Mesenchymal stem cell (in vitro differentiated cells and primary cell): Measurements from ENCODE around the gene TIMM29.
A peak's percentile ranks its signal among the peaks of the same experiment; 100 is the strongest.

Source experiments
- DNase-seq: peaks from one replicate; pipeline ENCODE4 v3.0.0-alpha.2; 2013
- H2AFZ ChIP-seq: one replicate; pipeline ENCODE4 v1.6.1; 2013; ENCODE audit warnings: low read depth, mild to moderate bottlenecking, control low read depth, inconsistent platforms, low read length, moderate library complexity
- H2AK5ac ChIP-seq: 2 replicates; pipeline ENCODE4 v1.6.1; 2013; ENCODE audit warnings: low read length, moderate library complexity, mild to moderate bottlenecking, inconsistent platforms; ENCODE audit not compliant: severe bottlenecking
- H2BK120ac ChIP-seq: one replicate; pipeline ENCODE4 v1.6.1; 2013; ENCODE audit warnings: low read depth, mild to moderate bottlenecking, inconsistent platforms, low read length, moderate library complexity
- H2BK12ac ChIP-seq, 2 experiments: one replicate each; pipeline ENCODE4 v1.6.1; 2013; ENCODE audit warnings: inconsistent platforms in 2 of 2, low read length in 2 of 2, mild to moderate bottlenecking in 2 of 2, moderate library complexity in 2 of 2, control low read depth in 1 of 2
- H2BK15ac ChIP-seq: one replicate; pipeline ENCODE4 v1.6.1; 2013; ENCODE audit warnings: mild to moderate bottlenecking, low read depth, inconsistent platforms; ENCODE audit not compliant: poor library complexity, severe bottlenecking
- H2BK5ac ChIP-seq: 2 replicates; pipeline ENCODE4 v1.6.1; 2013; ENCODE audit warnings: low read depth, mild to moderate bottlenecking, low read length, control low read depth, inconsistent platforms; ENCODE audit not compliant: poor library complexity, severe bottlenecking
- H3K14ac ChIP-seq, 2 experiments: one replicate each; pipeline ENCODE4 v1.6.1; 2013; ENCODE audit warnings: inconsistent platforms in 2 of 2, low read length in 2 of 2, control low read depth in 1 of 2, mild to moderate bottlenecking in 1 of 2, moderate library complexity in 1 of 2
- H3K18ac ChIP-seq, 2 experiments: one replicate each; pipeline ENCODE4 v1.6.1; 2013; ENCODE audit warnings: inconsistent platforms in 2 of 2, low read length in 2 of 2, control low read depth in 1 of 2, low read depth in 1 of 2, mild to moderate bottlenecking in 1 of 2
- H3K23ac ChIP-seq, 2 experiments: one replicate each; pipeline ENCODE4 v1.6.1; 2013; ENCODE audit warnings: inconsistent platforms in 2 of 2, low read length in 2 of 2, mild to moderate bottlenecking in 2 of 2, moderate library complexity in 2 of 2, control low read depth in 1 of 2
- H3K27ac ChIP-seq: 2 replicates; pipeline ENCODE4 v1.5.1; 2013; ENCODE audit warnings: mild to moderate bottlenecking, moderate library complexity, low read length, control low read depth, inconsistent platforms; ENCODE audit not compliant: poor library complexity, severe bottlenecking
- H3K27me3 ChIP-seq, 2 experiments: 2 replicates each; pipeline versions ENCODE4 v1.6.1 to v1.7.0; 2013; ENCODE audit warnings: low read length in 2 of 2, mild to moderate bottlenecking in 2 of 2, moderate library complexity in 2 of 2, control low read depth in 1 of 2, inconsistent platforms in 1 of 2; ENCODE audit not compliant: control insufficient read depth in 1 of 2, insufficient read depth in 1 of 2
- H3K36me3 ChIP-seq, 2 experiments: 2 replicates each; pipeline versions ENCODE4 v1.6.1 to v1.7.0; 2013; ENCODE audit warnings: low read length in 2 of 2, control low read depth in 1 of 2, inconsistent platforms in 1 of 2, low read depth in 1 of 2, mild to moderate bottlenecking in 1 of 2; ENCODE audit not compliant: insufficient read depth in 2 of 2, control insufficient read depth in 1 of 2
- H3K4ac ChIP-seq, 2 experiments: one replicate each; pipeline ENCODE4 v1.6.1; 2013; ENCODE audit warnings: inconsistent platforms in 2 of 2, low read length in 2 of 2, mild to moderate bottlenecking in 2 of 2, moderate library complexity in 2 of 2, control low read depth in 1 of 2, low read depth in 1 of 2
- H3K4me1 ChIP-seq: 2 replicates; pipeline ENCODE4 v1.6.1; 2013; ENCODE audit warnings: low read depth, low read length, control low read depth; ENCODE audit not compliant: control insufficient read depth, insufficient read depth
- H3K4me2 ChIP-seq: 2 replicates; pipeline ENCODE4 v1.6.1; 2013; ENCODE audit warnings: low read length, mild to moderate bottlenecking, inconsistent platforms; ENCODE audit not compliant: poor library complexity, severe bottlenecking
- H3K4me3 ChIP-seq, 2 experiments: 2 replicates each; pipeline versions ENCODE4 v1.5.1 to v1.7.0; 2013; ENCODE audit warnings: low read length in 2 of 2, mild to moderate bottlenecking in 2 of 2, control low read depth in 1 of 2, low read depth in 1 of 2; ENCODE audit not compliant: insufficient read depth in 1 of 2
- H3K79me1 ChIP-seq: replicated peaks from 2 replicates; pipeline ENCODE4 v1.6.1; 2013; ENCODE audit warnings: mild to moderate bottlenecking, control low read depth, low read length, inconsistent platforms; ENCODE audit not compliant: poor library complexity, severe bottlenecking
- H3K9ac ChIP-seq: 2 replicates; pipeline ENCODE4 v1.7.0; 2013; ENCODE audit warnings: mild to moderate bottlenecking, low read length, moderate library complexity
- H3K9me3 ChIP-seq: 2 replicates; pipeline ENCODE4 v1.7.0; 2013; ENCODE audit warnings: mild to moderate bottlenecking, low read length; ENCODE audit not compliant: control insufficient read depth
- H4K8ac ChIP-seq: one replicate; pipeline ENCODE4 v1.6.1; 2013; ENCODE audit warnings: inconsistent platforms, mild to moderate bottlenecking, low read length, moderate library complexity
- H4K91ac ChIP-seq: one replicate; pipeline ENCODE4 v1.6.1; 2013; ENCODE audit warnings: mild to moderate bottlenecking, low read length, inconsistent platforms
- WGBS: methylation state at CpG from one replicate; pipeline ENCODE4 v1.1.7; 2013; ENCODE audit warnings: mixed read lengths; 5-methylcytosine and 5-hydroxymethylcytosine counted together

Gene TIMM29

DNA sequence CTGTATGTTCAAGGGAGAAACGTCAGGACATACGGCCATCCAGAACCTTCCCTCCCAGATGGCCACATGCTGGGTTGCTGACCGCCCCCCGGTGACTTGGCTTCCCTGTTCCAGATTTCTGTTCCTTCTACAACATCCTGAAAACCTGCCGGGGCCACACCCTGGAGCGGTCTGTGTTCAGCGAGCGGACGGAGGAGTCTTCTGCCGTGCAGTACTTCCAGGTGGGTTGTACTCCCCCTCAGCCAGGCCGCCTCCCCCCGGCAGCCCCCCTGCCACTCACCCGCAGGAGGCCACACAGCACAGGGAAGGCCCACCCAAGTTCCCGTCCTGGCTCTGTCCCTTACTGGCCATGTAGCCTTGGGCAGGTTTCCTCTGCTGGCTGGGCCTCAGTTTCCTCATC is 20.7 kb upstream of the TIMM29 start:
- Histone ChIP-seq H3K4me1 (peaks cover 19% of the 10 kb centered on the region), H3K27ac (no peak overlapping the region), H3K9me3 (no peaks in the 10 kb centered on the region), H4K91ac (no peak overlapping the region), H3K4ac (no peak overlapping the region), H4K8ac (no peak overlapping the region), H2BK15ac (no peak overlapping the region), H3K4me3 (no peak overlapping the region), H2BK120ac (no peak overlapping the region), H3K9ac (no peak overlapping the region), H3K79me1 (peaks cover 29% of the 10 kb centered on the region), H2AFZ (no peak overlapping the region), H2BK5ac (no peak overlapping the region), H3K14ac (no peak overlapping the region), H3K23ac (no peak overlapping the region), H3K18ac (no peak overlapping the region), H2BK12ac (no peak overlapping the region), H2AK5ac (no peak overlapping the region), H3K4me2 (no peak overlapping the region), H3K27me3 (no peaks in the 10 kb centered on the region), H3K36me3 (peaks cover 50 to 61% of the 10 kb centered on the region in 2 experiments)
- WGBS, result 96% methylated on average over 14 of the region's 14 CpGs
- DNase-seq, result no peak

GRCh38 chr19:10908380-10908960 is 20.1 kb upstream of the TIMM29 start:
- Histone ChIP-seq H3K79me1 (peaks cover 29% of the 10 kb centered on the region), H2BK120ac (no peak overlapping the region), H3K14ac (no peak overlapping the region), H3K27ac (no peak overlapping the region), H3K27me3 (no peaks in the 10 kb centered on the region), H2BK5ac (no peak overlapping the region), H3K18ac (no peak overlapping the region), H3K9ac (no peak overlapping the region), H4K91ac (no peak overlapping the region), H3K4me2 (no peak overlapping the region), H3K23ac (no peak overlapping the region), H3K36me3 (peaks cover 51 to 65% of the 10 kb centered on the region in 2 experiments), H4K8ac (no peak overlapping the region), H2BK12ac (no peak overlapping the region), H2AFZ (no peak overlapping the region), H3K9me3 (no peaks in the 10 kb centered on the region), H3K4ac (no peak overlapping the region), H3K4me3 (no peak overlapping the region), H2BK15ac (no peak overlapping the region), H2AK5ac (no peak overlapping the region), H3K4me1 (peaks cover 19% of the 10 kb centered on the region)
- DNase-seq, result no peak
- 99% methylated on average over 17 of the region's 17 CpGs for WGBS

- H2BK15ac ChIP-seq, result no peak overlapping the region
- no peak overlapping the region for H2AK5ac ChIP-seq
- H3K9ac ChIP-seq, result no peak overlapping the region
- no peak overlapping the region for H3K4me2 ChIP-seq
- no peak overlapping the region for H4K91ac ChIP-seq
- no peak for DNase-seq
- H3K9me3 ChIP-seq, result no peaks in the 10 kb centered on the region
- no peaks in the 10 kb centered on the region for H3K27me3 ChIP-seq
- H3K18ac ChIP-seq, result no peak overlapping the region
- H3K23ac ChIP-seq, result no peak overlapping the region
- 94% methylated on average over 31 of the region's 31 CpGs for WGBS
- H3K27ac ChIP-seq, result no peak overlapping the region
- H2AFZ ChIP-seq, result no peak overlapping the region
- no peak overlapping the region for H2BK12ac ChIP-seq
- H2BK5ac ChIP-seq, result peak overlapping the region; percentile 14
- H3K4me1 ChIP-seq, result peaks cover 33% of the 10 kb centered on the region
- H2BK120ac ChIP-seq, result no peak overlapping the region
- no peak overlapping the region for H3K4me3 ChIP-seq
- no peak overlapping the region for H3K14ac ChIP-seq
- peaks cover 16% of the 10 kb centered on the region for H3K79me1 ChIP-seq
- H3K4ac ChIP-seq, result no peak overlapping the region
- H3K36me3 ChIP-seq, result peaks cover 63 to 76% of the 10 kb centered on the region in 2 experiments
- H4K8ac ChIP-seq, result no peak overlapping the region
Observed at GRCh38 chr19:10911579-10912363, 16.8 kb upstream of the TIMM29 start.

DNA sequence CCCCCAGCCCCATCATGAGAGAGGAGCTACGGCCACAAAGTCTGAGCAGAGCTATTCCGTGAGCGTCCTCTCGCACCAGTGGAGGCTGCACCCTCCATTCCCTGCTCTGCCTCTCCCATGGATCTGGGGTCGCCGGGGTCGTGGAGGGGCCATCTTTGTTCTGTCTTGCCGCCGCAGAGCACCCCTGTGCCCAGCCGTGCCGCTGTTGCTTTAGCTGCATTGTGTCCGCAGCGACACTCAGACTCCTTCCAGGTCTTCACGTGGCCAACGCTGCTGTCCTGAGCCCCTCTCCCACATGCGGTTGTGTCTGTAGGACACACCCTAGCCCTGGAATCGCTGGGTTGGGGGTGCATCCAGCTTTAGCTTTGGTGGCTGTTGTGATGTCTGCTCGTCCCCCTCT is 16.0 kb upstream of the TIMM29 start:
- H3K4me1 ChIP-seq, result peaks cover 29% of the 10 kb centered on the region
- H3K9me3 ChIP-seq, result no peaks in the 10 kb centered on the region
- no peak overlapping the region for H2BK120ac ChIP-seq
- H3K27me3 ChIP-seq, result no peaks in the 10 kb centered on the region
- no peak overlapping the region for H4K8ac ChIP-seq
- H3K4ac ChIP-seq, result no peak overlapping the region
- no peak overlapping the region for H3K9ac ChIP-seq
- H3K4me2 ChIP-seq, result no peak overlapping the region
- no peak overlapping the region for H2BK12ac ChIP-seq
- H2AK5ac ChIP-seq, result no peak overlapping the region
- H3K27ac ChIP-seq, result no peak overlapping the region
- H3K14ac ChIP-seq, result no peak overlapping the region
- no peak overlapping the region for H3K4me3 ChIP-seq
- no peak overlapping the region for H2BK15ac ChIP-seq
- H4K91ac ChIP-seq, result peak overlapping the region; percentile 2
- 98% methylated on average over 18 of the region's 18 CpGs for WGBS
- no peak overlapping the region for H3K23ac ChIP-seq
- DNase-seq, result no peak
- no peak overlapping the region for H2BK5ac ChIP-seq
- peaks cover 60 to 73% of the 10 kb centered on the region in 2 experiments for H3K36me3 ChIP-seq
- peaks cover 16% of the 10 kb centered on the region for H3K79me1 ChIP-seq
- H2AFZ ChIP-seq, result no peak overlapping the region
- H3K18ac ChIP-seq, result no peak overlapping the region
